HL-60 (cell line): ENCODE data around the gene NOXA1.

Source experiments
- DNase-seq, 2 experiments: peaks; one replicate each; pipeline ENCODE4 v3.0.0-alpha.2; 2010 to 2020; ENCODE audit warnings: low read depth in 1 of 2, low spot score in 1 of 2
- H3K27ac ChIP-seq: fragments of 250-450 bp; sonication (Bioruptor Pico); replicated peaks from 2 replicates; pipeline ENCODE4 v1.5.1; 2020; ENCODE audit warnings: mild to moderate bottlenecking, moderate library complexity
- H3K27me3 ChIP-seq: fragments of 250-450 bp; sonication (Bioruptor Pico); 2 replicates; pipeline ENCODE4 v1.5.1; 2021; ENCODE audit warnings: mild to moderate bottlenecking, moderate library complexity; ENCODE audit not compliant: insufficient read depth, poor library complexity, severe bottlenecking
- H3K4me3 ChIP-seq: replicated peaks from 2 replicates; pipeline ENCODE4 v1.5.1; 2011; ENCODE audit warnings: mild to moderate bottlenecking, control low read depth, low read length; ENCODE audit not compliant: insufficient read depth
- CTCF ChIP-seq: IDR thresholded peaks from one replicate; pipeline ENCODE4 v1.5.1; 2011; ENCODE audit warnings: low read length, control low read depth, inconsistent platforms; ENCODE audit not compliant: insufficient read depth
- GABPA ChIP-seq: IDR thresholded peaks from 2 replicates; pipeline ENCODE4 v1.6.1; 2012; ENCODE audit warnings: low read depth
- POLR2AphosphoS5 ChIP-seq: IDR thresholded peaks from 2 replicates; pipeline ENCODE4 v1.6.1; 2012; ENCODE audit warnings: low read depth
- REST ChIP-seq: IDR thresholded peaks from 2 replicates; pipeline ENCODE4 v1.6.1; 2012; ENCODE audit warnings: low read depth; ENCODE audit not compliant: insufficient replicate concordance
- SPI1 ChIP-seq: IDR thresholded peaks from 2 replicates; pipeline ENCODE4 v1.6.1; 2012; ENCODE audit warnings: low read depth, mild to moderate bottlenecking, borderline replicate concordance

The NOXA1 gene

GRCh38 chr9:137477778-137478612, 54.8 kb downstream of the NOXA1 start:
- H3K4me3 ChIP-seq, result no peak overlapping the region
- no peak for DNase-seq
- no peaks in the 10 kb centered on the region for H3K27me3 ChIP-seq
- H3K27ac ChIP-seq, result no peak overlapping the region
- no peak for TF ChIP-seq POLR2AphosphoS5

GRCh38 chr9:137478613-137478961, 55.4 kb downstream of the NOXA1 start:
- TF ChIP-seq POLR2AphosphoS5 (no peak), SPI1 (no peak), CTCF (no peak), REST (no peak), GABPA (no peak)
- DNase-seq, result no peak
- H3K27ac ChIP-seq, result no peak overlapping the region

GRCh38 chr9:137478962-137479861, 56.0 kb downstream of the NOXA1 start:
- Histone ChIP-seq H3K27ac (no peak overlapping the region), H3K27me3 (no peaks in the 10 kb centered on the region), H3K4me3 (no peak overlapping the region)
- DNase-seq, result no peak
- TF ChIP-seq GABPA (no peak), SPI1 (no peak), REST (no peak), CTCF (no peak), POLR2AphosphoS5 (no peak)

More at GRCh38 chr9:137478613-137478961, 55.4 kb downstream of the NOXA1 start:
- Histone ChIP-seq H3K27me3 (no peaks in the 10 kb centered on the region), H3K4me3 (no peak overlapping the region)

GRCh38 chr9:137479892-137480685, 56.9 kb downstream of the NOXA1 start:
- H3K4me3 ChIP-seq, result no peak overlapping the region
- TF ChIP-seq GABPA (no peak), POLR2AphosphoS5 (no peak), SPI1 (no peak), CTCF (no peak), REST (no peak)
- no peak for DNase-seq
- no peak overlapping the region for H3K27ac ChIP-seq
- H3K27me3 ChIP-seq, result no peaks in the 10 kb centered on the region
